ENCODE data around the gene ANKRD27.

DNA sequence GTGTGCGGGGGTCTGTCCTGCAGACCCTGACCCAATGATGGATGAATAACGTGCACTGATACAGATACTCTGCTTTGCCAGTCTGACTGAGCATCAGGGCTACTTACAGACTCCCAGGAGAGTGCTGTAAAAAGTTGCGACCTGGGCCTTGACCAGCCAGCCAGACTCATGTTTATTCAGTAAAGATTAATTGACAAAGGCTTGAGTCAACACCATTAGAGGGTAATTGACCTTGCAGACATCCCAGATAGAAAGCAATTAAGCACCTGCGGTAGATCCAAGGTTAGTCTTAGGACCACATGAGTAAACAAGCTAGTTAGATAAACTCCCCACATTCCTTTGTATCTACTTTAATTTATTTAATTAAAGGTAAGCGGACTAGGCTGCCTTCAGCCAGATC lies 27.0 kb upstream of the ANKRD27 start:
- no peak for TF ChIP-seq EZH2 (IDR thresholded peaks at IDR 0.05)
- TF ChIP-seq POLR2AphosphoS5 (IDR thresholded peaks at IDR 0.05; ENCODE audit: borderline replicate concordance, low read depth, low read length): no peak

Data from SK-N-MC (cell line).